GM12875 (cell line): ENCODE results near the gene CLTB.

Experiments used
- H3K4me3 ChIP-seq: one replicate; pipeline ENCODE4 v1.5.1; 2011; ENCODE audit warnings: low read depth, low read length, control low read depth
- CTCF ChIP-seq: IDR thresholded peaks from 2 replicates; pipeline ENCODE4 v1.5.1; 2011; ENCODE audit warnings: low read depth, mild to moderate bottlenecking, control low read depth, inconsistent platforms, low read length, moderate library complexity, borderline replicate concordance; ENCODE audit not compliant: insufficient read depth

The CLTB gene

GRCh38 chr5:176386491-176386890 lies 29.8 kb downstream of the CLTB start:
- no peak for TF ChIP-seq CTCF
- H3K4me3 ChIP-seq, result no peak overlapping the region

GRCh38 chr5:176384991-176385390 lies 31.3 kb downstream of the CLTB start:
- H3K4me3 ChIP-seq, result no peak overlapping the region
- no peak for TF ChIP-seq CTCF

GRCh38 chr5:176384366-176384930 lies 31.9 kb downstream of the CLTB start:
- no peak overlapping the region for H3K4me3 ChIP-seq
- no peak for TF ChIP-seq CTCF

- H3K4me3 ChIP-seq, result no peak overlapping the region
- TF ChIP-seq CTCF, result no peak
Observed at GRCh38 chr5:176383961-176384360, 32.4 kb downstream of the CLTB start.

- TF ChIP-seq CTCF, result no peak
- H3K4me3 ChIP-seq, result no peak overlapping the region
Observed at GRCh38 chr5:176383248-176383905, 33.0 kb downstream of the CLTB start.

- no peak overlapping the region for H3K4me3 ChIP-seq
- no peak for TF ChIP-seq CTCF
Observed at GRCh38 chr5:176382721-176383120, 33.6 kb downstream of the CLTB start.

- no peak overlapping the region for H3K4me3 ChIP-seq
- no peak for TF ChIP-seq CTCF
Observed at GRCh38 chr5:176381979-176382378, 34.4 kb downstream of the CLTB start.
